Measurements from ENCODE around the gene RERE.

DNA sequence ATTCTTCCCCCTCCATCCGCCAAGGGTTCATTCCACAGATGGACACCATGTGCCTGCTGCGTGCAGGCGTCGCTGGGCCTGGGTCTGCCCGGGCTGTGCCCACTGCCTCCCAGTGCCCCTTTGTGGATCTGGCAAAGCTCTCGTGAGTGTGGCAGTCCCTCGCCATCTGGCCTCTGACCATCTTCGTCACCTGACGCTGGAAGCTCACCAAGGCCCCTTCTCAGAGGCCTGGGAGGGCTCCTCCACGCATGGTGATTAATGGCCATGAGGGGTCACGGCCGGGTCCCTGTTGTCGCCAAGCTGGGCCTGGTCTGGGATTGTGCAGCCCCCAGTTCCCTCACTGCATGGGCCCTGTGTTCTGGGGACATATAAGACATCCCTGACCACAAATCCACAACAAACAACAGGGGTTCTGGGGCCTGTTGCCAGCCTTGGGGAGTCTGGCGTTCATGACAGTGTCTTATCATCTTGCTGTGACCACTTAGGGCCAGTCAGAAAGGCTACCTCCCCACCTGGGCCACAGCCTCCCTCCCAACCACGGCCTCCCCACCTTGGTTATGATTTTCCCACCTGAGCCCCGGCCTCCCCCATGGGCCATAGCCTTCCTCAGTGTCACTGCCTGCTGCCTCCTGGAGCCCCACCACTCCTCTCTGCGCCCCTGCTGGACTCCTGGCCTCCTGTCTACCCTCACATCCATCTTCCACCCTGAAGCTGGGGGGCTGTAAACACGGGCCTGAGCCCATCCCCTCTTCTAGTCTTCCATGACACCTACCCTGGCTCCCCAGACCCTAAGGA is 471.6 kb downstream of the RERE start:
- no peak for TF ChIP-seq EZH2 (IDR thresholded peaks at IDR 0.05; ENCODE audit: borderline replicate concordance, low read length)
- TF ChIP-seq, protein P1, sequence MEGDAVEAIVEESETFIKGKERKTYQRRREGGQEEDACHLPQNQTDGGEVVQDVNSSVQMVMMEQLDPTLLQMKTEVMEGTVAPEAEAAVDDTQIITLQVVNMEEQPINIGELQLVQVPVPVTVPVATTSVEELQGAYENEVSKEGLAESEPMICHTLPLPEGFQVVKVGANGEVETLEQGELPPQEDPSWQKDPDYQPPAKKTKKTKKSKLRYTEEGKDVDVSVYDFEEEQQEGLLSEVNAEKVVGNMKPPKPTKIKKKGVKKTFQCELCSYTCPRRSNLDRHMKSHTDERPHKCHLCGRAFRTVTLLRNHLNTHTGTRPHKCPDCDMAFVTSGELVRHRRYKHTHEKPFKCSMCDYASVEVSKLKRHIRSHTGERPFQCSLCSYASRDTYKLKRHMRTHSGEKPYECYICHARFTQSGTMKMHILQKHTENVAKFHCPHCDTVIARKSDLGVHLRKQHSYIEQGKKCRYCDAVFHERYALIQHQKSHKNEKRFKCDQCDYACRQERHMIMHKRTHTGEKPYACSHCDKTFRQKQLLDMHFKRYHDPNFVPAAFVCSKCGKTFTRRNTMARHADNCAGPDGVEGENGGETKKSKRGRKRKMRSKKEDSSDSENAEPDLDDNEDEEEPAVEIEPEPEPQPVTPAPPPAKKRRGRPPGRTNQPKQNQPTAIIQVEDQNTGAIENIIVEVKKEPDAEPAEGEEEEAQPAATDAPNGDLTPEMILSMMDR (conservative IDR thresholded peaks at IDR 0.05 in 1 of 2, IDR thresholded peaks at IDR 0.05 in 1 of 2; ENCODE audit: extremely low read depth in 1 of 2, insufficient read depth in 1 of 2, low read depth in 1 of 2, low read length in 2 of 2), result no peak
